ENCODE results near the gene NOL7.

NOL7 gene

GRCh38 chr6:13630499-13630898, 15.4 kb downstream of the NOL7 start:
- TF ChIP-seq FOXP2 (optimal IDR thresholded peaks at IDR 0.05; ENCODE audit: borderline replicate concordance, extremely low read depth, extremely low read length, insufficient read depth) (no peak), POLR2AphosphoS5 (IDR thresholded peaks at IDR 0.05; ENCODE audit: low read depth, low read length) (no peak), REST (IDR thresholded peaks at IDR 0.05; ENCODE audit: insufficient read depth in 1 of 2, low read depth in 2 of 2, low read length in 2 of 2) (no peak), TAF1 (IDR thresholded peaks at IDR 0.05; ENCODE audit: borderline replicate concordance, insufficient read depth, low read length) (no peak), SIN3A (IDR thresholded peaks at IDR 0.05; ENCODE audit: borderline replicate concordance, insufficient read depth, low read length) (no peak)

- no peak for TF ChIP-seq FOXP2 (optimal IDR thresholded peaks at IDR 0.05; ENCODE audit: borderline replicate concordance, extremely low read depth, extremely low read length, insufficient read depth)
- TF ChIP-seq REST (IDR thresholded peaks at IDR 0.05; ENCODE audit: insufficient read depth in 1 of 2, low read depth in 2 of 2, low read length in 2 of 2) = no peak
- no peak for TF ChIP-seq TAF1 (IDR thresholded peaks at IDR 0.05; ENCODE audit: borderline replicate concordance, insufficient read depth, low read length)
- no peak for TF ChIP-seq SIN3A (IDR thresholded peaks at IDR 0.05; ENCODE audit: borderline replicate concordance, insufficient read depth, low read length)
- no peak for TF ChIP-seq POLR2AphosphoS5 (IDR thresholded peaks at IDR 0.05; ENCODE audit: low read depth, low read length)
Observed at GRCh38 chr6:13633343-13633742, 18.2 kb downstream of the NOL7 start.

GRCh38 chr6:13635948-13636658, 21.0 kb downstream of the NOL7 start:
- TF ChIP-seq SIN3A (IDR thresholded peaks at IDR 0.05; ENCODE audit: borderline replicate concordance, insufficient read depth, low read length) = no peak
- TF ChIP-seq POLR2AphosphoS5 (IDR thresholded peaks at IDR 0.05; ENCODE audit: low read depth, low read length) = no peak
- no peak for TF ChIP-seq REST (IDR thresholded peaks at IDR 0.05; ENCODE audit: insufficient read depth in 1 of 2, low read depth in 2 of 2, low read length in 2 of 2)
- TF ChIP-seq FOXP2 (optimal IDR thresholded peaks at IDR 0.05; ENCODE audit: borderline replicate concordance, extremely low read depth, extremely low read length, insufficient read depth) = no peak
- TF ChIP-seq TAF1 (IDR thresholded peaks at IDR 0.05; ENCODE audit: borderline replicate concordance, insufficient read depth, low read length) = no peak

GRCh38 chr6:13638014-13638413, 22.9 kb downstream of the NOL7 start:
- no peak for TF ChIP-seq POLR2AphosphoS5 (IDR thresholded peaks at IDR 0.05; ENCODE audit: low read depth, low read length)
- TF ChIP-seq TAF1 (IDR thresholded peaks at IDR 0.05; ENCODE audit: borderline replicate concordance, insufficient read depth, low read length) = no peak

- TF ChIP-seq POLR2AphosphoS5 (IDR thresholded peaks at IDR 0.05; ENCODE audit: low read depth, low read length) (no peak), TAF1 (IDR thresholded peaks at IDR 0.05; ENCODE audit: borderline replicate concordance, insufficient read depth, low read length) (no peak), SIN3A (IDR thresholded peaks at IDR 0.05; ENCODE audit: borderline replicate concordance, insufficient read depth, low read length) (no peak), FOXP2 (optimal IDR thresholded peaks at IDR 0.05; ENCODE audit: borderline replicate concordance, extremely low read depth, extremely low read length, insufficient read depth) (no peak), REST (IDR thresholded peaks at IDR 0.05; ENCODE audit: insufficient read depth in 1 of 2, low read depth in 2 of 2, low read length in 2 of 2) (no peak)
Observed at GRCh38 chr6:13638626-13639025, 23.5 kb downstream of the NOL7 start.

Data from PFSK-1 (cell line).